GM19463 (cell line): ENCODE data around the gene GAS7.

ENCODE experiments used
- ATAC-seq: cut with Tn5 transposase; IDR thresholded peaks from one replicate; pipeline ENCODE4 v1.9.1; 2021; ENCODE audit warnings: mild to moderate bottlenecking, moderate library complexity; ENCODE audit not compliant: unreplicated experiment

Gene GAS7

DNA sequence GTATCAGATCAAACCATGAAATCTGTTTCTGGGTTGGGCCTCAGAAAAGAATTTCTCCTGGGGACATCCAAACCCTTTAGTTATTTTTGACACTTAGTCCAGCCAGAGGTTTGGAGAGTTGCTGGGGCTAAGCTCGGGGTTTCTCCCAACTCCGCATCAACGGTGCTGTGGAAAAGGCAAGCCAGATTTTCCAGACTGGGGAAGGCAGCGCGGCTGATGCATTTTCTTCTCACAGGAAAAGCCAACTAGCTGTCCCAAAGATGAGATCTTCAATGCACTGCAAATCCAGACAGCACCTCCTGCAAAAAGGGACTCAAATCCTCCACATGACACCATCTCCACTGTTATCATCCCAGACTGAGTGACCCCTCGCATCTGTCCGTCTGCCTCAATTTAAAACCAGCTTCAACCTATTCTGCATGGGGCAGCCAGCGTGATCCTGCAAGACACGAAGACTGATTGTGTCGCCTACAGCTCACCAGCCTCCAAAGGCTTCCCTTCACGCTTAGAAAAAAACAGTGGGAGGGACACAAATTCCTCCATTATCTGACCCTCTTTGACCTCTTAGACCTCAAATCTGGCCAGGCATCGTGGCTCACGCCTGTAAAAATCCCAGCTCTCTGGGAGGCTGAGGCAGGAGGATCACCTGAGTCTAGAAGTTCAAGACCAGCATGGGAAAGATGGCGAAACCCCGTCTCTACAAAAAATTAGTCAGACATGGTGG is 62.0 kb downstream of the GAS7 start:
- no peak for ATAC-seq

DNA sequence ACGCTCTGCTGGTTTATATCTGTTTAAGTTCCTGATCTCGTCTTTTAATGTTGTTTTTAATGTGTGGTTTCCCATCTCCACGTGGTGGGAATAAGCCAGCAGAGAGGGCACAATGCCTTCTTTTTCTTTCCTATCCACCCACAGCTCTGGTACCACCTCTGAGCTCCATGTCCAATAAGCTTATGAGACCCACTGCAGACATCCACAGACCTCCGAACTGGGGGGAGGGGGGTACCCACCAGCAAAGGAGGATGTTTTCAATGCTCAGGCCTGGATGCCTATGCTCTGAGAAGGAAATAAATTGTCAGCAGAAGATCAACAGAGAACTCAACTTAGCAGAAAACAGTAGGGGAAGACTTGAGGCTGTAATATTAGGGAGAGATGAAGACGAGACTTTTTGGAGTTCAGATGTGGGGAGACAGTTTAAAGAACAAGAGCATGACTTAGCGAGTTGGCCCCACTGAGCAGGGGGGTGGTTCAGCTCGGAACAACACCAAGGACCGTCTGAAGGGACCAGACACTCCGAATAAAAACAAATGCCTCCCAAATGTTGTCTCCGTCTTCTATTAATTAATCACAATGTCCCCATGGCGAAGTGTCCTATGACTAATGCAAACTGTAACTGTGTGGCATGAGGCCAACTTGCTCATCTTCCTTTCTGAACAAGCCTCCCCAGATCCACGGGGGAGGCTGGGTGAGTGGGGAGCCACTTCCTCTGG is 62.7 kb downstream of the GAS7 start:
- ATAC-seq: no peak

DNA sequence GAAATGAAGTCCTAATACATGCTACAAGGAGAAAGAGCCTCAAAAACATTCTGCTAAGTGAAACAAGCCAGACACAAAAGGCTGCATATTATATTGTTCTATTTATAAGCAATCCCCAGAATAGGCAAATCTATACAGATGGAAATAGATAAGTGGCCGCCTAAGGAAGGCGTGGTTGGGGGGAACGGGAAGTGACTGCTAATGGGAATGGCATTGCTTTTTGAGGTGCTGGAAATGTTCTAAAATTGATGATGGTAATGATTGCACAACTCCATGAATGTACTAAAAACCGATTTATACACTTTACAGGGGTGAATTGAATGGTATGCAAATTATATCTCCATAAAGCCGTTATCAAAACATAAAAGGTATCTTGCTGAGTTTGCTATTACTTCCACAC is 67.7 kb downstream of the GAS7 start:
- no peak for ATAC-seq

DNA sequence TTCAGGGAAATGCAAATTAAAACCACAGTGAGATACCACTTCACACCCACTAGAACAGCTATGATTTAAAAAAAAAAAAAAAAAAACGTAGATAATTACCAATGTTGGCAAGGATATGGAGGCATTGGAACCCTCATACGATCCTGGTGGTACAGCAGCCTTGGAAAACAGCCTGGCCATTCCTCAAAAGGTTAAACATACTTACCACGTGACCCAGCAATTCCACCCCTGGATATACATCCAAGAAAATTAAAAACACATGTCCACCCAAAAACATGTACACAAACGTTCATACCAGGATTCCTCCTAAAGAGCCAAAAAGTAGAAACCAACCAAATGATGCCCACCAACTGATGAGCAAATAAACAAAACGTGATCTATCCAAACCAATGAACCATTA is 68.1 kb downstream of the GAS7 start:
- ATAC-seq: no peak

DNA sequence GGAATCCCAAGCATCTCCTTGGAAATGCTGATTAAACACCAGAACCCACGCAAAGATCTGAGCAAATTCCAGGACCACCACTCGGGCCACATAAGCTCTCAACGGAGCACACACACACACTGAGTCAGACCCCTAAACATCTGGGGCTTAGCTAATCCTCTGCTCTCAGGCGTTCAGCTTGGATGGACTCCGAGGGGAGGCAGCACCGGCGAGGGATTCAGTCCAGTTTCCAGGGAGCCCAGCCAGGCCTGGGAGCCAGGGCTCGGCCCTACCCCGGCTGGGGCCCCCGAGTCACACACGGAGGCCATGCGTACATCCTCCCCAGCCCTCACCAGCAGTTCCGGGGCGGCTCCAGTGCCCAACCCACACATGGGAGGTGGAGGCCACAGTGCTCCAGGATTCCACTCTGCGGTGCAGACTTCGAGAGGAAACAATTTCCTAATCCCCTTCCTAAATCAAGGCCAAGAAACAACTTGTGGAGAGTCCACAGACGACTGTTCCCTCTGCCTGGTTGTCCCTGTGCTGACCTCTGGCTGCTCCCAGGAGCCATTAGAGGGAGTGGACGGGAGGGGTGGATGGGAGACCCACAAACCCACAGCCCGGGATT is 70.5 kb downstream of the GAS7 start:
- ATAC-seq: no peak

DNA sequence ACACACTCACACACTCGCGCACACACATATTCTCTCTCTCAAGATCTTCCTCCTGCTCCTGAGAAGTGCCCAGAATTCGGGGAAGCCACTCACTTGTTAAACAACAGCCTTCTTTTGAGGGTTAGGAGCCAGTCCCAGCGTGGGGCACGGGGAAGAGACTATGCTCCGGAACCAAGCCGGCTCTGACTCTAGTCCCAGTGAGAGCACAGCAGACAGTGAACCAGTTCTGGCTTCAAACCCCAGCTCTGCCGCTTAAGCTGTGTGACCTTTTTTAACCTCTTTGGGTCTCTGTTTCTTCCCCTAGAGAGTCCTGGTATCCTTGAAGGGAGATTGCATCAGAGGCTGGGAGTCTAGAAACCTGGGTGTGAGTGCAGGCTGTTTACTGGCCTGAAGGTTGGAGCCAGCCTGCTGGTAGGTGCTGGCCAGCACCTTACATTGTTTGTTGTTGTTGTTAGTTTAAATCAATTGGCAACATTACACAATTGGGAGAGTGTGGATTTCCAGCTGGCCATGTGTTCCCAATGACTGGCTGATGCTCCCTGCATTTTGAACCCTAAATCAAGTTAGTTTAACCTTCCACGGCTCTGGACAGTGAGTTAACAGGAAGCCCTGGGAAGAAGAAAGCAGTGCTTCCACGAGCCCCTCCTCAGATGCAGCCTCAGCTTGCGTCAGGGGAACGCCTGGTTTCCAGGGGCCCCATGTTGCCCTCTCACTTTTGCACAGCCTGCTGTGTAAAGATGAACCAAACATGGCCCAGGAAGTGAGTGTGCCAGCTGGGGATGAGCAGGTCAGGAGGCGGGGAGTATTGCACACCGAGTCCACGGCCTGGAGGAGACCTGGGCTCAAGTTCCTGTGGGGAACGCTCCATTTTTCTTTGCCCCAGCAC is 71.5 kb downstream of the GAS7 start:
- no peak for ATAC-seq

DNA sequence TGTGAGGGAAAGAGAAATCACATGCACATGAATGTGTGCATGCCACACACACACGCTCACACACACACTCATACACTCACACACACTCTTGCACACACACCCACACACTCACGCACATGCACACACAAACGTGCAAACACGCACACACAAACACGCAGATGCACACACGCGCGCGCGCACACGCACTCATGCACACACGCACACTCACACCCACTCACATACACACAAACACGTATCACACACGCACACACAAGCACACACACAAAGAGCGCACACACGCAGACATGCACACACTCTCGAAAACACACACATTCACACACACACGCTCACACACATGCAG is 72.2 kb downstream of the GAS7 start:
- ATAC-seq: no peak

DNA sequence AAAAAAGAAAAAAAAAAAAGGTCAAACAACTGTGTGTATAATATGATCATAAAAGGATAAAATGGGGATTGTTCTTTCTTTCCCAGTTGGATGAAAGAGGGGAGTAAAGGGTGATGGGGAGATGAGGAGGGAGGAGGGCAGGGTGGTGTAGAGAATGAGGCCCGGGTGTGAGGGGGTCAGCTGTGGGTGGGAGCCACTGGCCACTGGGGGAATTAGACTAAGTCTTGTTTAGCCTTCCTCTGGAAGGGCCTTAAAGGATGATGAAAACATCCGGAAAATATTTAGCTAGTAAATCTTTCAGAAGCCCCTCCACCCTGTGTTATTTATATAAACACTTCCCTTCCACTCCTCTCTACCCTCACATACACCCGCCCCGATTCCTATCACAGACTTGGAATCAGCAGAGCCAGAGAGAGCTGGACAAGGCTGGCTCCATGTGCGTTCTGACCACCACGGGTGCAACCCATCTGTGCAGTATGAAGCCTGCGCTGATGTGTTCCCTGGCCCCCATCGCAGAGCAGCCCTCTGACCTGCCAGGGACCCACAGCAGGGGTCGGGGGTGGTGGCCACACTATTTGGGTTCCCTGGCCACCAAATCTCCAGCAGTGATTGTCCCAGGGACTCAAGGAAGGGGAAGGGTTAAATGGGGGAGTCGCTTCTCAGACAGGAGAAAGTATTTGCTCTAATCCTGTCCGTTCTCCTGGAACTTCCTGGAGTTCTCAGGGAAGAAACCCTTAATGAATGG is 72.7 kb downstream of the GAS7 start:
- ATAC-seq: no peak

DNA sequence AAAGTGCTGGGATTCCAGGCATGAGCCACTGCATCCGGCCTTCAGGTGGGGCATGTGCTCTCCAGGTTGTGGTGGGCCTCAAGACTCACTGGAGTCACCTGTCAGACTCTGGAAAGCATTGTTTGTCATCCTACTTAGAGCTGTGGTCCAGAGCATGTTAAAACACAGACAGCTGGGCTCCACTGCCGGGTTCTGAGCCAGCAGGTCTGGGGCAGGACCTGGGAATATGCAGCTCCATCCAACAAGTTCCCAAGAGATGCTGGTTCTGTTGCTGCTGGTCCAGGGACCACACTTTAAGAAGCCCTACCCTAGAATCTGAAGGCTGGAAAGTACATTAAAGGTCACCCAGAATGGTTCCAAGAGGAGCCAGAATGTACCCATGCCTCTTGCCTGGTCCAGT is 75.3 kb downstream of the GAS7 start:
- no peak for ATAC-seq

DNA sequence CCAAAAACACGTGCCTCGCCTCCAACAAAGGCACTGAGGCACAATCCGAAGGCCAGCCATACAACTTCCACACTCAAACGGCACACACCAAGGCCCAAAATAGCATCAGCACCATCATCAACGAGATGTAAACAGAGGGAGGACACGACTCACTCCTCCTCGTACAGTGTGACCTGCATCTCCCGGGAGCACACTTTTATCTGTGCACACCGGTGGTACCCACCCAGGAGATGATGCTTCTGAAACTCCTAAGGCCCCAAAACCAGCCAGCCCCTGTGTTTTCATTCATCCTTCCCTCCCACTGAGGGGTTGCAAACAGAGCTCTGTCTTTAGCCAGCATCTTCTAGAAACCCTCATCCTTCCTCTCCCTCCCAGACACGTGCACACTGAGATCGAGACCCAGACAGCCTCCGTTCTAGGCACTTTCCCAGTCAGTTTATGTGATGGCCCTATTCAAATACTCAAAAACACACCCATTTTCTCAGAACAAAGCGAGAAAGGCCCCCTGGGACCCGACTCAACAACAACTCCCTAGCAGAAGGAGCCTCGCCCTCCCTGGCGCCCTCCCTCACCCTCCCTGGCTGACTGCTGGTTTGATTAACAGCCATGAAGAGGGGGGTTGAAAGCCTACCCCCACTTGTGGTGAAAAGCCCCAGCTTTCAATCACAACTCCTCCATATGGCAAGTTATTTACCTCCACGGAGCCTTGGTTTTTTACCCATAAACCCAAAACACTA is 76.3 kb downstream of the GAS7 start:
- ATAC-seq: no peak

DNA sequence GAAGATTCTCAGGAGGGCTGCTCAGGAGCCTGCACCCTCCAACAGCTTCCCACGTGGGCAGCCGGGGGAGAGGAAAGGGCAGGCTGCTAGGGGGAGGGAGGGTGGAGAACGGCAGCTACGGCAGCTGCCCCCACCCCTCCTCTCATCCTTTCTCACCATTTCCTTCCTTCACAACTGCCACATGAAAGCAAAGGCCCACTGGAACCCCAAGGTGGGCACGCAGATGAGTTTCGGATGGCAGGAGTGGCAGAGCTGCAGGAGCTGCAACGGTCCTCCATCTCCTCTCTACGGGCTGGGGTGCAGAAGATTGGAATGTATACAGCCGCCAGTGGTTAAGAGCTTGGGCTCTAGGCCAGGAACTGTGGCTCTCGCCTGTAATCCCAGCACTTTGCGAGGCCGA is 77.7 kb downstream of the GAS7 start:
- no peak for ATAC-seq

DNA sequence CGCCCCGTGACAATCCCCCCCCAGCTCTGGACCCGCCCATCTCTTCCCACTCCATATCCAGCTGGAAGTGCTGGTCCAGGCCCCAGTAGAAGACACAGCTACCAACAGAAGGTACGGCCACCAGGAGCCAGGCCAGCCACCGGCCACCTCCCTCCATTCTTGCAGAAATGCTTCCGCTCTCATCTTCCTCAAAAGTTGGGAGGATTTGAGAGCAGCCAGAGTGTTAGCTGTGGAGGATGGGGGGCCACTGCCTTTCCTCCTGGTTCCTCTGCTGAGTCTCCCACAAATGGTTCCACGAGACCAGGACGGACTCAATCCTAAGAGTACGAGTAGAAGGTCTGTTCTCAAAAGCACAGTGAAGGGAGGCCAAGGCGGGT is 78.3 kb downstream of the GAS7 start:
- ATAC-seq: no peak

DNA sequence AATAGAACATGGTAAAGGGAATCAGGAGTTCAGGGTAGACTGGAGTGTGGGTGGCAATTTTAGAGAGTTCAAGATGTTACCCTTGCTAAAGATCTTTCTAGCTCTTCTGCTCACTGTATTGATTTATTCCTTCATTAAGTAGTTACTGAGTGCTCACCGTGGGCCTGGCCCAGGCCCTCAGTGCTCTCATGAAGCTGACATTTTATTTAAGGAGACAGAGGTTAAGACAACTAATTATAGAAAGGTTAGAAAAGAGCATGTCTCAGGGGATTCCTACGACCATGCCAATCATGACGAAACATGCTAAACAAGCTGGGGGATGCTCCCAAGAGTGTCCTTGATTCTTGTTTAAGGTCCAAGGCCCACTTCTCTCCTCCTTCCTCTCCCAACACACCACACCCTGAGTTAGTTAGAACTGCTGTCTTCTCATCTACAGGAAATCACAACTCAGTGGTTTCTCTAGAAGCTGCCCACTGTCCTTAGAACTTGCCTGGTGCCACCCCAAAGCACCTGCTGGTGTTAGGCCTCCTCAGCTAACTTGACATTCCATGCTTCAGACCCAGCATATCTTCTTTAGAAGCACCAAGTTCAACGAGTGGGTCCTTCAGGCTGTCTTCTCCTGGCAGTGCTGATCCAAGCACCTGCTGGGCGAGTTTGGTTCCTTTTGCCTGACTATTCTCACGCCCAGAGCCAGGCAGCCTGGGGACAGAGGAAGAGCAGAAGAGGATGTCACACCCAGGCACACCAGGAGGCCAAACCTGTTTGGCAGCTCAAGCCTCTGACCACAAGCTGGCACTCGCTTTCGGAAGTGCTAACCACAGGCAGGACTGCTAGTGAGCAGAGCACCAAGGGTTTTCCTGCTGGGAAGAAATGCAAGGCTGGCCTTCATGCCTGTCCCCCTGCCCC is 79.0 kb downstream of the GAS7 start:
- ATAC-seq: no peak

DNA sequence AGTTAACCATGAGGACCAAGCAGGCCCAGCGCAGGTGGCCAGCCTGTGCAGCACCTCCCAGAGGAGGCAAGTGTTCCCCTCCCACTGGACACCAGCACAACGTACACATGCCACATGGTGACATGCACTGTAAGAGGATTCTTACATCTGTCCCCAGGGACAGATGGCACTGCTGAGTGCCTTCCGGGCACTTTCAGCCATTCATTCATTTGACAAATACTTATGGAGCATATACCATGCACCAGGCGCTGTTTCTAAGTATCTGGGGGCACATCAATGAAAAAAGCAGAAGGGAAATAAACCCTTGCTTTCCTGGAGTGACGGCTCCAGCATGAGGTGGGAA is 79.6 kb downstream of the GAS7 start:
- ATAC-seq: no peak

DNA sequence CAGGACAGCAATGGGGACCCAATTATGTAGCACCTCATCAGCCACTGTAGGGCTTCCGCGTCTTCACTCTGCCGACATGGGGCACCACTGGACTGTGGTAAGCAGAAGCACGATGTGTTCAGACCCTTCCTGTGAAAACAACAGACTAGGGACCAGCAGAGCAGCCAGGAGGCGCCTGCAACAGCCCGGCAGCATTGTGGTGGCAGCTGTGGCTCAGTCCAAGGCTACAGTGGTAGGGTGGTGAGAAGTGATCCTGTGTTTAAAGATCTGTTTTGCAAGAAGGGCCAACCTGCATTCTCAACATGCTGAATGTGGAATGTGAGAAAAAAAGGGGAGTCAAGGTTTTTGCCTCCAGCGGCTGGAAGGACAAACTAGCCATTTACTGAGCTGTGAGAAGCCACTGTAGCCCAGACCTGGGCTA is 80.8 kb downstream of the GAS7 start:
- no peak for ATAC-seq

DNA sequence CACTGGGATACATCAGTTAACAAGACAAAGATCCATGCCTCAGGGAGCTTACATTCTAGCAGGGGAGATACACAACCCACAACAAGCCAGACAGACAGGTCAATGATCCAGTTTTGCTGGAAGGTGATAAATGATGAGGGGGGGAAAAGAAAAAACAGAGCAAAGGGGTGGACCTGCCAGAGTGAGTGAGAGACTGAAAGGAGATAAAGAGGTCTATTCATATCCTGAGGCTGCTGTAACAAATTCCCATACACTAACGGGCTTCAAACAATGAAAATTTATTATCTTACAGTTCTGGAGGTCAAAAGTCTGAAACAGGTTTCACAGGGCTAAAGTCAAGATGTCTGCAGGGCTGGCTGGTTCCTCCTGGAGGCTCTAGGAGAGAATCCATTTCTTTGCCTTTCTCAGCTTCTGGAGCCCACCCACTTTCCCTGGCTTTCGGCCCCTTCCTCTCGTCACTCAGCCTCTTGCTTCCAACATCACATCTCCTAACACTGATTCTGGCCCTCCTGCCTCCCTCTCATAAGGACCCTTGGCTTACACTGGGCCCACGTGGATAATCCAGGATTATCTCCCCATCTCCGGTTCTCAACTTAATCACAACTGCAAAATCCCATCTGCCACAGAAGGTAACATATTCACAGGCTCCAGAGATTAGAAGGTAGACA is 81.5 kb downstream of the GAS7 start:
- no peak for ATAC-seq

DNA sequence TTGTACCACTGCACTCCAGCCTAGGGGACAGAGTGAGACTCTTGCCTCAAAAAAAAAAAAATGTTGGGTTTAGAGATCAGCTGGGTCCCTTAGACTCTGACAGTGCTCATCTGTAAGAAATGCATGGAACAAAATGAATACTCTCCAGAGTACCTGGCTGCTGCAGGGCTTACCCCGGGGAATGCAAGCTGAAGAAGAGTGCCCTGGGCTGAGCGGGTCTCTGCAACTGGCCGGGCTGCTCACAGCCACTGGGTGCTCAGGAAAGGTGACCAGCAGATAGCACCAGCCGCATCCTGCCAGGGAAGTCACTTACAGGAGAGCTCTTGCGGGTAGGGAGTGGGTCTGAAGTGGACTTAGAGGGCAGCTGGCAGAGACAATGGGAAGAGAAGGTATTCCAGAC is 82.1 kb downstream of the GAS7 start:
- ATAC-seq: no peak

DNA sequence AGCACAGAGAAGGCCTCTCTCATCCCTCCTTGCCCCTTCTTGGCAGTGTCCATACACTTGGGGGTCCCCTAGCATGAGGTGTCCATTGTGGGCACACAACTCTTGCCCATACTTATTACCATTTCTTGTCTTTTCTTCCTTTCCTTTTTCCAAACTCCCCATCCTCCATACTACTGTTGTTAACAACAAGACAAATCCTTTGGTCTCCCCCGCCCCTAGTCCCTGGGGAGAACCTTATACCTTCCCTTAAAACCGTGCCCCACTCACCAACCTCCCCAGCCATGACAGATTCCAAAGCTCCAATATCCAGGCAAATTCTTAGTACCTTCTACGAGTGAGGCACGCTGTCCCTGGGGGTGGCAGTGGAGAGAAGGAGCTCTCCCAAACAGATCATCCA is 82.9 kb downstream of the GAS7 start:
- no peak for ATAC-seq
